GM12864 (cell line): Measurements from ENCODE around the gene PSG1.
"Not testable (repeated sequence)": the region's sequence is repeated elsewhere in the genome, so short reads cannot be mapped to it uniquely, and the experiment has no call there.

ENCODE experiments used
- DNase-seq: peaks from one replicate; pipeline ENCODE4 v3.0.0-alpha.2; 2011; ENCODE audit warnings: low read depth
- H3K4me3 ChIP-seq: 2 replicates; pipeline ENCODE4 v1.5.1; 2011; ENCODE audit warnings: mild to moderate bottlenecking, low read depth, low read length, control low read depth
- TF ChIP-seq, protein P1 (sequence below): IDR thresholded peaks from 2 replicates; pipeline ENCODE4 v1.5.1; 2011; ENCODE audit warnings: low read depth, mild to moderate bottlenecking, moderate library complexity, low read length, control low read depth, inconsistent platforms; ENCODE audit errors: missing control alignments

Gene PSG1

DNA sequence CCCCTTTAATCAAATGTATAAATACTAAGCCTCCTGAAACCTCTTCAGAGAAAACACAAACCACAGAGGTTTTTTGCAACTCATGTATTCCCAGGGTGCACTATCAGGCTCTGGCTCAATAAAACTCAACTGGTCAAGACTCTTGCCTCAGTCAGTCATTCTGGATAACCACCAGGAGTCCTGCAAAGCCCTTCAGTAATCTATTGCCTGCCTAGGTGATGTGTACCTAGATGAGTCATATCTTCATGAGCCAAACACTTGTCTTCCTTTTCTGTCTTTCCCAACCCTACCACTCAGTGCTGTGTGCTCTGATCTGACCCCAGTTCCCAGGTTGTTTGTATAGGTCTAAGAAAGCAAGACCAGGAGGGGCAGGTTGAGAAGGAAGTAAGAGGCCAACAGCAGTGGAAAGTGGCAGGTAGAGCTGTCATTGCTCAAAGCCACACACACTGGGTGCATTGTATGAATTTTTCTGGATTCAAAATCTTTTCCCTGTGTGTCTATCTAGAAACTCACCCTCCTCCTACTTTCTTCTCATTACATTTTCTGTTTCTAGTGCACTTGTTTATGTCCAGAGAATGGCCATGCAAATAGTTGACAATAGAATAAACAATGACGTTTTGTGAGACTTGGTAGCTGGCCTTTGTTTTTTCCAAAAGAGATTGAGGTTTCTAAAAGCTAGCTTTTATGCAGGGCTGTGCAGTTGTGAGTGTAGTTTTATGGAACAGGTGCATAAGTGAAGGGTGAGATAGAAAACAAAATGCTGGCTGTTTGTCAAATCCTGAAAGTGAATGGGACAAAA lies 48.1 kb downstream of the PSG1 start:
- no peak for DNase-seq
- TF ChIP-seq, protein P1, sequence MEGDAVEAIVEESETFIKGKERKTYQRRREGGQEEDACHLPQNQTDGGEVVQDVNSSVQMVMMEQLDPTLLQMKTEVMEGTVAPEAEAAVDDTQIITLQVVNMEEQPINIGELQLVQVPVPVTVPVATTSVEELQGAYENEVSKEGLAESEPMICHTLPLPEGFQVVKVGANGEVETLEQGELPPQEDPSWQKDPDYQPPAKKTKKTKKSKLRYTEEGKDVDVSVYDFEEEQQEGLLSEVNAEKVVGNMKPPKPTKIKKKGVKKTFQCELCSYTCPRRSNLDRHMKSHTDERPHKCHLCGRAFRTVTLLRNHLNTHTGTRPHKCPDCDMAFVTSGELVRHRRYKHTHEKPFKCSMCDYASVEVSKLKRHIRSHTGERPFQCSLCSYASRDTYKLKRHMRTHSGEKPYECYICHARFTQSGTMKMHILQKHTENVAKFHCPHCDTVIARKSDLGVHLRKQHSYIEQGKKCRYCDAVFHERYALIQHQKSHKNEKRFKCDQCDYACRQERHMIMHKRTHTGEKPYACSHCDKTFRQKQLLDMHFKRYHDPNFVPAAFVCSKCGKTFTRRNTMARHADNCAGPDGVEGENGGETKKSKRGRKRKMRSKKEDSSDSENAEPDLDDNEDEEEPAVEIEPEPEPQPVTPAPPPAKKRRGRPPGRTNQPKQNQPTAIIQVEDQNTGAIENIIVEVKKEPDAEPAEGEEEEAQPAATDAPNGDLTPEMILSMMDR = no peak
- no peak overlapping the region for H3K4me3 ChIP-seq

DNA sequence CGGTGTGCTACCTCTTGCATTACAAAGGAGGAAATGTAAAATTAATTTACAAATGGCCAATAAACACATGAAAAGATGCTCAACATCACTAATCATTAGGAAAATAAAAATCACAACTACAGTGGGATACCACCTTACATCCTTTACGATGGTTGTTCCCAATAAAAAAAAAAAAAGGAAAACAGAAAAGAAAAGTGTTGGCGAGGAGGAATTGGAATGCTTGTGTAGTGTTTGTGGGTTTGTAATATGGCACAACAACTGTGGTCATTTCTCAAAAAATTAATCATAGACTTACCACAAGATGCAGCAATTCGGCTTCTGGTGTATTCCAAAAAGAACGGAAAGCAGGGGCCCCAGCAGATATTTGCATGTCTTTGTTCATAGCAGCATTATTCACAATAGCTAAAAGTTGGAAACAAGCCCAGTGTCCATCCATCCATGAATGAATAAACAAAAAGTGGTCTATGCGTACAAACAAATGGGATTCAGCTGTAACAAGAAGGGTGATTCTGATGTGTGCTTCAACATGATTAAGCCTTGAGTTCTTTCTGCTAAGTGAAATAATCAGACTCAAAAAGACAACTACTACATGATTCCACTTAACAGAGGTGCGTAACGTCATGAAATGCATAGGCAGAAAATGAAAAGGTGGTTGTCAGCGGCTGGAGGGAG lies 58.1 kb downstream of the PSG1 start:
- H3K4me3 ChIP-seq, DNase-seq: not testable (repeated sequence)

DNA sequence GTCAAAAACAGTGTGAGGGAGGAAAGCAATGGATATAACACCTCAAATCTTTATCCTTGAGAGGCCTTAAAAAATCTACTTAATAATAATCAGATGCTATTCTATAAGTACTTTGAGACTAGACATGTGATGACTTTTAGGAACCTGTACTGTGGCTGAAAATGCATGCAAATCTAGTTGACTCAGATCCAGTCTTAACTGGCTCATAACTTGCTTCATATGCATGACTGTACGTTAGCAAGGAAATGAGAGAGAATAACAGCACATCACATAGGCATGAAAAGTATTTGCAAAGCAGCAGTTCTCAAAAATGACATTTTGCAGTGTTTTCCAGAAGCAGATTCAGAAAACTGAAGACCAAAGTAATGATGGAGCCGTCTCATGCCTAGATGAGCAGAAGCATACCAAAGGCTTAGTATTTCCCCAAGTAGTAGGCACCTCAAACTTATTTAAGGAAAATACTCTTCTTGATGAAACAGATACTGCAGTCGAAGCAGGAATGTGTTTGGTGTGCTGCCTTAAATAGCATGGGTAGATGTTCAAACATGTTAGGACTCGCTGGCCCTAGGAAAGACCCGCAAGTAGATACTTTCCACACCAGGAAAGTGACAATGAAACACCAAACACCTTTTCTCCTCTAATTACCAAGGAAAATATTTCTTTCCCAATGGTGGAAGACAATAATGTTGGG lies 59.4 kb downstream of the PSG1 start:
- DNase-seq, H3K4me3 ChIP-seq: not testable (repeated sequence)

DNA sequence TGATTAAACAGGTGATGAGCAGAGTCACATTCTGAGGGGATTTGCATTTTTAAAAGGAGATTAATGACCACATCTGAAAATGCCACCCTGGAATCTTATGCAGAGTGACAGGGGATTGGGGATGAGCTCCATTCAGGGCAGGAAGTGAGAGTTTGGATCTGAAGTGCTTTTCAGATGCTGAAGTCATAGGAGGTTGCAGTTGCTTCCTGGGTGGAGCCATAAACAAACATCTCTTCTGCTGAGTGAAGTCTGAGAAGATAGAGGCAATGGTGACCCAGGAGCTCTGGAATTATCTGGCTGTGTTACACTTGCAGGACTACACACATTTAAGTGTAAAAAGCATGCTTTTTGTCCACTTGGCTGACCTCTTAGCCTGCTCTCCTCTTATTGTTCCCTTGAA lies 62.6 kb downstream of the PSG1 start:
- no peak for DNase-seq
- TF ChIP-seq, protein P1 = no peak
- no peak overlapping the region for H3K4me3 ChIP-seq
